AG09309 (cell line): ENCODE data around the gene BAZ1A.

Source experiments
- DNase-seq: peaks from one replicate; pipeline ENCODE4 v3.0.0-alpha.2; 2010; ENCODE audit warnings: low read depth
- H3K4me3 ChIP-seq: 2 replicates; pipeline ENCODE4 v1.5.1; 2011; ENCODE audit warnings: mild to moderate bottlenecking, low read depth, low read length, moderate library complexity; ENCODE audit not compliant: control insufficient read depth
- CTCF ChIP-seq: IDR thresholded peaks from 2 replicates; pipeline ENCODE4 v1.5.1; 2011; ENCODE audit warnings: mild to moderate bottlenecking, low read depth, low read length, inconsistent platforms; ENCODE audit not compliant: insufficient read depth, control insufficient read depth; ENCODE audit errors: missing control alignments

Gene BAZ1A

GRCh38 chr14:34874386-34875030, 652 bp downstream of the BAZ1A start:
- no peak for TF ChIP-seq CTCF
- peak overlapping the region; percentile 89 for H3K4me3 ChIP-seq
- DNase-seq: no peak

- no peak for TF ChIP-seq CTCF
- DNase-seq: no peak
- H3K4me3 ChIP-seq: peak overlapping the region; percentile 89
Measured at GRCh38 chr14:34873589-34874385, 1.4 kb downstream of the BAZ1A start.

GRCh38 chr14:34872822-34873588, 2.2 kb downstream of the BAZ1A start:
- no peak for DNase-seq
- H3K4me3 ChIP-seq: peak overlapping the region; percentile 89
- no peak for TF ChIP-seq CTCF

- no peak for TF ChIP-seq CTCF
- no peak overlapping the region for H3K4me3 ChIP-seq
- DNase-seq: no peak
Measured at GRCh38 chr14:34867199-34867598, 8.0 kb downstream of the BAZ1A start.

- DNase-seq: no peak
- no peak for TF ChIP-seq CTCF
- H3K4me3 ChIP-seq: no peak overlapping the region
Measured at GRCh38 chr14:34865889-34866574, 9.1 kb downstream of the BAZ1A start.

GRCh38 chr14:34863844-34864243, 11.3 kb downstream of the BAZ1A start:
- no peak for DNase-seq
- H3K4me3 ChIP-seq: no peak overlapping the region
- TF ChIP-seq CTCF: no peak
